ENCODE measurements around the gene ALPK1.
"Not testable (repeated sequence)": the region's sequence is repeated elsewhere in the genome, so short reads cannot be mapped to it uniquely, and the experiment has no call there.

ALPK1 gene

DNA sequence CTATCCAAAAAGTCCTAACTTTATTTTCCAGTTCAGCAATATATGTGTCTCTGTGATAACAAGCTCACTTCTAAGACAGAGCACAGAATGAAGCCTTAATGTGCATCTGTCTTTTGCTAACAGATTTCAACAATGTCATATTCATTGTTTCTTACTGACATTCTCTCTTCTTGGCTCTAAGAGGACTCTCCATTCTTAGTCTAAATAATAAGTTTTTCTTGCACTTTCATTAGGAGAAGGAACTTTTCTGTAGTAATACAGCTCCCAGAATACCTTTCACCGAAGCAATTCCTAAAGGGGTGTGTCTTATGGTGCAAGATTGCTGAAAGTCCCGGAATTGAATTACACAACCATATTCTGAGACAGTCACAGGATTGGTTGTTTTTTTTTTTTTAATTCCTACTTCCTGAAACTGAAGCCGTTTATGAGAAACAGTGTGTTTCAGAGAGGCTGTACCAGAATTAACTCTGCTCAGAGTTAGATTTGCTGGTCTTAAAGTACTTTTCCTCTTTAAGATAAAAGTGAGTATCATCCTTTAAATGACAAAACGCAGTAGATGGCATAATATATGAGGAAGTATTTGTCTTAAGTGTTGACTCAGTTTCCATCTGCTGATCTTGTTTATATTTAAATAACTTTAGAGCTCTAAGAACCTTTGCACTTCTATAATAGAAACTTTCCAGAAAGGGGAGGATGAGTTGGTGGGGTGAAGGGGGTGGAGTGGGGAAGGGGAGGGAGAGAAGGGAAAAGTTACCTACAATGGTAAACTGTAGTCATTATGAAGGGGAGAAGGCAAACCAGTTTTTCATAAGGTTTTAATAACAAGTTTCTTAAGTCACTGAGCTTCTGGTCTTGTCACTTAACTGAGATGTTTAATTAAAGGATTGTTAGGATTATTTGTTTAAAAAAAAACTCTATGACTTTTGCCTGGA is at the start of gene ALPK1:
Gene ALPK1 (plus strand): TSS at position 421 of the 932 bp plus-strand sequence.
- DNase-seq: no peak

DNA sequence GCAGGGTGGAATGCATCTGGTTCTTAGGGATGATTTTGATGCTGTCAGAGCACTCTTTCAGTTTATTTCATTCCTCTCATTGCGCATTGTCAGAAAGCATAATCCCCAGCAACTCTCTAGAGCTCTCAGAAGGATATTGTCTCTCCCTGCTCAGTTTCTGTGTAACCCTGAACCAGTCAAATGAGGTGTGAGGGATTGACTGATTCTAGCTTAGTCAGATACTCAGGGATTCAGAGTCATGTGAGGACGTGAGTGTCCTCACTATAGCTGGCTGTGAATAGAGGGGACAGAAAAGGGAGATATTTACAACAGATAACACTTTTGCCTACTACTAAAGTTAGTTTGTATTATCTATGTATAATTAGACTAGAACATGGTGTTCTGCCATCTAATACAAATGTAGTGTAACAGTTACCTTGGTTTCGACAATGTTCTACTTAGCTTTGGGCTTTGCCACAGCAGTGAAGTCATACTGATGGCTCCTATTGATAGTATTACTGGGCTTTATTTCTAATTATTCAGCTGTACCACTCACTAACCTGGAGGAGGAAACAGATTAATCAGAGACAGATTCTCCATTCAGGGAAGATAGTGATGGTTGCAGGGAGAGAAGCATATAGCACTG is 46.0 kb upstream of the ALPK1 start:
- no peak for DNase-seq

DNA sequence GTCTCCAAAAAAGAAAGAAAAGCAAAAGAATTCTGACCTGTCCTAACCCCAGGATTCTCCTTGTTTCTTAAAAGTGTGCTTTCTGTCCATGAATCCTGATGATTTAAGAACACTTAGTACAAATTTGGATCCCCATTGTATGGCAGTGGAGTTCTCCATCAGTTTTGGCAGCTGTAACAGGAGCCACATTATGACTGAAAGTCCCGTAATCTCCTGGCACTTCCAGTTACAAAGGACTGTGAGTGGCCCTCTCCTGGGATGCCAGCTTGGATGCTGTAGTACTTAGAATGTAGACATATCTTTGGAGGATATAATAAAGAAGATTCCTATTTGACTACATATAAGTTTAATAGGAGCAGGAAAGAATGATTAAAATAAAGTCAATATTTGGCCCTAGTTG is 44.9 kb upstream of the ALPK1 start:
- no peak for DNase-seq

DNA sequence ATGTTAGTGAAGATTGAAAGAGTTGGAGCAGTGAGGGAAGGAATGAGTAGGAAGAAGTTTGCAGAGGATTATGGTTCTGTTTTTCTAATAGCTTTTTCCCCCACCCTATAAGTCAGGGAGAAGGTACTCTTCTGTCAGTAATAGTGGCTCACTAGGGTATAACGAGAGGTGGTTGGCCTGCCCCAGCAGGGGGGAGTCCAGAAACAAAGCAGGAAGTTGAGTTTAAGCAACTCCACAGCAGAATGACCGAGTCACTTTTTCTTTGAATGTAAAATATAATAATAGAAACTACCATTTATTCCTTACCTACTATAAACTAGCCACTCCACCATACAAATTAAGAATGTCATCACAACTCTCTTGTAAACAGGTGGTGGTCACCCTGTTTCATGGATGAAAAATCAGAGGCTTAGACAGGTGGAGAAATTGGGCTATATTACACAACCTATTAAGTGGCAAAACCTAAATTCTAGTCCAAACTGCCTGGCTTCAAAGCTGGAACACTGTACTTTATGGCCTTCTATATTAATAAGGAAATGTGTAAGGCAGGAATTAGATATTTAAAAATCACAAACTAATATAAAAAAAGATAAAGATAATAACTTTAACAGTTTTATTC is 43.7 kb upstream of the ALPK1 start:
- DNase-seq: no peak

DNA sequence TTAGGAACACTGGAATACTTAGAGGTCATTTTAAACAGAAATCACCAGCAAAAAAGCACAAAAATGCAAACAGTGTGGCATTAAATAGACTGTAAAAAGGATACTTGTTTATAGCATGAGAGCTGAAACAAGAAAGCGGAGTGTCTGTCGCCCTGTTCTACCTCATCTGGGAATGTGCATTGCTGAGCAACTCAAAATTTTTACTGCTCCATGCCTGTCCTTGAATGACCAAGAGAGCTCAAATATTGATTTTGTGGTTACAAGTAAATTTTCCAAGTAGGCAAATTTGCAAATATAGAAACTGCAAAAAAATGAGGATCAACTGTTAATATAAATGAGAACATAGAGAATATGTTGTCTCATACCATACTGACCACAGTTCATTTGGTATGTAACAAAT is 40.1 kb upstream of the ALPK1 start:
- no peak for DNase-seq

DNA sequence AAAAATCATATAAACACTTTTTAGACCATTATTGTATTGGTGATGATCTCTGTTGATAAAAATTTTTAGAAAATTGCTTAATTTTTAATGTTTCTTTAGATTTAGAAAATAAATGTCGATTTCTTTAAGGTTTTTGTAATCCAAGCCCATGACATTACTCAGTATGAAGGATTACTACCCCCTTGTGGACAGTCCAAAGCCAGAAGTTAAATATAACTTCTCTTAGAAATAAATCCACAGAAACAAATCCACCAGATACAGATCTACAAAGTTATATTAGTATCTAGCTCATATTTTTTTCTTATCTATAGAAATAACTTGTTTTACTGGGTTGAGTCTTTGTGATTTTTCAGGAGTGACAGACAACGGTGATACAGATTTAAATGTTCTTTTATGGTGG is 30.3 kb upstream of the ALPK1 start:
- no peak for DNase-seq

DNA sequence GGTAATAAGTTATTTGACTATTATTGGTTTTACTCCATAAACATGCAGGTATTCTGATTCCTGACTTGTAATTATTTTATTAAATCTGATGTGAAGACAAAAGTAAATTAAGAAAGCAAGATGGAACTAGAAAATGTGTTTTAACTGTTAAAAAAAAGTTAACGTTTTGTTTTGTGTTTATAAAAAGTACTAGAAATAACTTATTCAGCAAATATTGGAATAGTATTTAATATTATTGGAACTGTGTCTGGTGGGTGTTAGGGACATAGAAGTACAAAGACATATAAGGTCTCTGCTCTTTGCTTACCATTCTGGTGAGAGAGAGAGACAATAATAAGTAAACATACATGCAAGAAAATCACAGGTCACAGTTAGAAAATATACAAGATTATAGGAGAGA is 27.1 kb upstream of the ALPK1 start:
- DNase-seq: no peak

DNA sequence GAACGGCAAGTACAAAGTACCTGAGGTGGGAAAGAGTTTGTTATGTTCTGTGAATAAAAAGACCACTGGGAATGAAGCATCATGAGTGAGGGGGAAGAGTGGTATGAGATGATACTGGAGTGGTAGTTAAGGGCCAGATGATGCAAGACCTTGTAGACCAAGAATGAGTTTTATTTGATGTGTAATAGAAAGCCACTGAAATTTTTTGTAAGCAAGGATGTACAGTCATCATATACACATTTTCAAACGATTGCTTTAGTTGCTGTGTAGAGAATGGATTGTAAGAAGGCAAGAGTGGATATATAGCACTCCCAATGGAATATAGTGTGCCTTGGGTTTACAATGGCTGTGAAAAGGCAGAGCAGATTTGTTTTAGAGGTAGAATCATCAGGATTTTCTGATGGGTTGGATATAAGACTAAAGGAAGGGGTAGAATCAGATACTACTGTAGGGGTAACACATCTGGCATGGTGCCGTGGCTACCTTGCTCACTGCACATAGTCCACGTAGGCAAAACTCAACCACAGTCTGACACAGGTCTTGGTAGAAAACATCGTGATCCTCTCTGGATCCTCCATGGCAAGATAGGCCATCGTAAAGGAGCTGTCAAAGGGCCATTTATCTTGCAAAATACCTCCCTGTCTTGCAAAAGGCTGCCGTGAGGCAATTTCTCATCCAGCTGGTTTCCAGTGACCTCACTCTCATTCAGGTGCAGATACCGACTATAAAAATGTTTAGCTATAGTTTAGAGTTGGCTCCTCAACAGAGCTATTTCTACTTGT is 26.3 kb upstream of the ALPK1 start:
- no peak for DNase-seq

DNA sequence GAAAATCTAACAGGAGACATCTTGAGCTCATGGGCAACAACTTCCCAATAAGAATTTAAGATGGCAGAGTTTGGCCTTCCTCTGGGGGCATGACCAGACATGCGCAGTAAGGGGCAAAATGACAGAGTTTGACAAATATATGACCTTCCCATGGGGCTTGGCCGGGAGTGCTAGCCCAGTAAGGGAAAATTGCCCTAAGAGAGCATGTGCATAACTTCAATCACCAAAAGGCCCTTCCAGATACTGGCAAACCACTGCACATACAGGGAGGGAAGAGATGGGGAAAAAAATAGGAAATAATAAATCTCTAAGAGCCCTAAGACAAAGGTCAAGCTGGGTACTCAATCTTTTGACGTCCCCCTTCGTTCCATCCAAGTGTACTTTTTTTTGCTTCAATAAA is 24.9 kb upstream of the ALPK1 start:
- no peak for DNase-seq

DNA sequence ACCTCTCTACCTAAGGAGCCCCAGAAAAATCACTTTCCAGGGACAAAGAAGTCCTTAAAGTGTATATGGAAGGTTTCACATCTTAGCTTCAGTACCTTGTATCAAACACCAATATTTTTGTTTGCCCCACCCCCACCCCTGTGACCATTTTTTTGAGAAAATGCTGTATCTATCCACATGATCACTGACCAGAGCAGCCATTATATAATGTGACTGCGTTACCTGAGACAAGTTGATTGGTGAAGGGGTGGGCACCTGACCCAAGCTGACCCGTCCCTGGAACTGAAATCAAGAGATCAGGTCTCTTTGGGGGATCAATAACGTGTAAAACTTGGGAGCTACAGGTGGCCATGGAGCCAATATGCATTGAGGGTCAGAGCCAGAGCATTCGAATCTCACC is 22.2 kb upstream of the ALPK1 start:
- no peak for DNase-seq

DNA sequence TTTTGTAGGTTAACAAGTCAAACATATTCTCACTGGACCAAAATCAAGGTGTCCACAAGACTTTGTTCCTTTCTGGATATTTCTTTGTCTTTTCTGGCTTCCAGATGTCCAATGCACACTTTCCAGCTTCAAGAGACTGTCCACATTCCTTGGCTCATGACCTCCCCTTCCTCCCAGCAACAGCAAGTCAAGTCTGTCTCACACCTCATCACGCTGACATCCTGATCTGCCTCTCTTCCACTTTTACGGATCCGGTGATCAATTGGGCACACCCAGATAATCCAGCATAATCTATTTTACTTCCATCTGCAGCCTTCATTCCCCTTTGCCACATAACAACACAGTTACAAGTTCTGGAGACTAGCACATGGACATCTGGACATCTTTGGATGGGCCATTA is 21.1 kb upstream of the ALPK1 start:
- DNase-seq: no peak

DNA sequence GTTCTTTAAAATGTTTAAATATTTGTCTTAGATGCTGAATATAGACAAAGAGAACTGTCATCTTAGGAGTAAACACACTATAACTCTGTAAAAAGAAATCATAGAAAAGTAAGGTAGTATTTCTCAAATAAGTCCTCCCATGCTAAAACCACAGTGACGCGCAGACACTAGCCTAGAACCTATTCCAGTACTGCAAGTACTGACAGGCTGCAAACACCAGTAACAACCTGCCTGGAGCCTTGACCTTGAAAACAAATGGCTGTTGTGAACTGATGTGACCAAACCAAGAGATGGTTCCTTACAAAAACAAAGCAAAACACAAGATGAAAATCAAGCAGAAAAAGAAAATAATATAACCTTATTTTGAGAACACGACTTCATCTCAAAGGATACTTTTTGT is 19.9 kb upstream of the ALPK1 start:
- DNase-seq: no peak

DNA sequence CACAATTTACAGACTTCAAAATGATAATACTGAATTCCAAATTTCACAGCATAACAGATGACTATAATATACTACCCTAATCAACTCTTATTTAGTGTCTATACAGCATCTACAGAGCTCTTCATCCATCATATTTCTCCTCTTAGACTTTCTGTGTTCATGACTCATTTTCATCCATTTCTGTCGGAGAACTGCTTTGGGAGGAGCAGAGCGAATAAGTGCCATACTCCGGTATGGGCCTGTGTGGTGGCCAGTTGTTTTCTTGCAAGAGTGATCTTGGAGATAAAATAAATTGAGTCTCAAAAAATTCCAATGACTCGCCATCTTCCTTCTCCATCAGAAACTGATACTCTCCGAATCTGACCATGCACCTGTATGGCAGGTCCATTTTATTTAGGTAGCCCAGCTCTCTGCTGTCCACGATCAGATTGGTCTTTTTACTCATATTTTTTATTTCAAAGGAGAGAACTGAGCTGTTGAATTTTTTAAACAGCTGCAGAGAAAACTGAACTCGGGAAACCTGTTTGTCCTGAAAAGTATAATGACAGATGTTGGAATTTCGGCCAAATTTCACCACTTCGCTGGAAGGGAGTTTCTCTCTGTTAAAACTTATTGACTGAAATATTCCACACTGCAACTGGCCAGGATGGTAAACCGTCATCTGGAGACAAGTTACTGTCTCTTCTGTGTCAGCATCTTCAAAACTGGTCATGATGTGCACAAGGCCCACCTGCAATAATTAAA is 19.3 kb upstream of the ALPK1 start:
- DNase-seq: no peak

DNA sequence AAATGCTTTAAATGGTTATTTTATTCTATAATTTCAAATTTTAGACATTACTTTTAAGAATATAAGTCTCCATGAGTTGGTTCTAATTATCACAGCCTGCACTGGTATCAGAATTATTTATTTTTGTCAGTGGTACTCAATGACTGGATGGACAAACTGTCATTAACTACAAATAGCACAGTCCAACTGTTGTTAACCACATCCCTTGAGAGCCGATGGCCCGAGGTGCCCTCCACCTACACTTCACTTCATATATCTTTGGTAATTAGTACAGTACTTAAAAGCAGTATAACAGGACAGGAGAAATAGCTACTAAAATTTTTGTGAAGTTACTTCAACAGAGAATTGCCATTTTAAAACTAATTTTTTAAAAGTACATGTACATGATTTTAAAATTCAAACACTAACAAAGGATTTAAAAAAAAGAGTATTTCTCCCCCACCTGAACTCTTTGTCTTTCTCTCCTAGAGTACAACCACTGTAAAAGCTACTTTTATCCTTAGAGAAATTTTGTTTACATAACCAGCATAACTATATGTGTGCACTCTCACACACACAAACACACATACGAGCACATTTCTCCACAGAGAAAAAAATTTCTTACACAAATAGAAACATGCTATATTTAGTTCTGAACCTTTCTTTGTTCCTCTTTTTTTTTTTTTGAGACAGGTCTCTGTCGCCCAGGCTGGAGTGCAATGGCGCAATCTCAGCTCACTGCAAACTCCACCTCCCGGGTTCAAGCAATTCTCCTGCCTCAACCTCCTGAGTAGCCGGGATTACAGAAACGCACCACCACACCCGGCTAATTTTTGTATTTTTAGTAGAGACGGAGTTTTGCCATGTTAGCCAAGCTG is 17.9 kb upstream of the ALPK1 start:
- DNase-seq: no peak

DNA sequence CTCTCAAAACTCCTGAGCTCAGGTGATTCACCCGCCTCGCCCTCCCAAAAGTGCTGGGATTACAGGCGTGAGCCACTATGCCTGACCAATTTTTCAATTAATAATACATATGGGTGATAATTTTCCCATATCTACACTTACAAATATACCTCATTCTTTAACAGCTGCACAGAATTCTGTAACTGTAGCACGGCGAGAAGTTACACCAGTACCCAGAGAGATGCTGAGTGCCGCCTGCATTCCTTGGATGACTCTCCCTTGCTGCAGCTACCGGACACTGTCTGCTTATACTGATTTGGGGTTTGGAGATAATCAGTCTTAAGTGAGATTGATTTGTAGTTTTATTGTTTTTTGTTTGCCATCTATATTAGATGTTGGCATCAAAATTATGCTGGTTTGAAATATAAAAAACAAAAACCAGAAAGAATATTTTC is 17.3 kb upstream of the ALPK1 start:
- DNase-seq: no peak

DNA sequence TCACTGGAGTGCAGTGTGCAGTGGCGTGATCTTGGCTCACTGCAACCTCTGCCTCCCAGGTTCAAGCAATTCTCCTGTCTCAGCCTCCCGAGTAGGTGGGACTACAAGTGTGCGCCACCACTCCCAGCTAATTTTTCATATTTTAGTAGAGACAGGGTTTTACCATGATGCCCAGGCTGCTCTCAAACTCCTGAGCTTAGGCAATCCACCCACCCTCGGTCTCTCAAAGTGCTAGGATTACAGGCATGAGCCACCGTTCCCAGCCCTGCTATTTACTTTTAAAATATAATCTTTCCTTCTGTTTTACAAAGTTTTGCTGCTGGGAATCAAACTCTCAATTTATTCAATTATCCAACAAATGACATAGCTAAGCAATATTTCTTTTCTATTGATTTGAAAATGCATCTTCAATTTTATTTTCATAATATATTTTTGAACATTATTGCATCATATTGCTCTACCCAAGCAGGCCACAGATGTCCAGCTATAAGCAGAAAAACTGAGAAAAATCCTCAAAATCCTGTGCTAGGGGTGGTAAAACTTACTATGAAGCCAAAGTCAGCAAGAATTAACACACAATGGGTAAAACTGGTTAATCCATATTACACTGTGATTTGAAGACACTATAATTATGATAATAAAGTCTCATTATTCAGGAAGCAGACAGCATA is 16.6 kb upstream of the ALPK1 start:
- no peak for DNase-seq

DNA sequence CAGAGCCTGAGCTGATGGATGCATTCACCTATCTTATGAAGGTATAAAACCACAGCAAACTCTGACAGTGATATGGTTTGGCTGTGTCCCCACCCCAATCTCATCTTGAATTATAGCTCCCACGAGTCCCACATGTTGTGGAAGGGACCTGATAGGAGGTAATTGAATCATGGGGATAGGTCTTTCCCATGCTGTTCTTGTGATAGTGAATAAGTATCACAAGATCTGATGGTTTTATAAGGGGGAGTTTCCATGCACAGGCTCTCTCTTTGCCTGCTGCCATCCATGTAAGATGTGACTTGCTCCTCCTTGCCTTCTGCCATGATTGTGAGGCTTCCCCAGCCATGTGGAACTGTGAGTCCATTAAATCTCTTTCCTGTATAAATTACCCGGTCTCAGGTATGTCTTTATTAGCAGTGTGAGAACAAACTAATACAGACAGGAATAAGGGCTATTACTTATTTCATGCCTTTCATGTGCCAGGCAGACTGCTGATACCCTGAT is 15.2 kb upstream of the ALPK1 start:
- not testable (repeated sequence) for DNase-seq

DNA sequence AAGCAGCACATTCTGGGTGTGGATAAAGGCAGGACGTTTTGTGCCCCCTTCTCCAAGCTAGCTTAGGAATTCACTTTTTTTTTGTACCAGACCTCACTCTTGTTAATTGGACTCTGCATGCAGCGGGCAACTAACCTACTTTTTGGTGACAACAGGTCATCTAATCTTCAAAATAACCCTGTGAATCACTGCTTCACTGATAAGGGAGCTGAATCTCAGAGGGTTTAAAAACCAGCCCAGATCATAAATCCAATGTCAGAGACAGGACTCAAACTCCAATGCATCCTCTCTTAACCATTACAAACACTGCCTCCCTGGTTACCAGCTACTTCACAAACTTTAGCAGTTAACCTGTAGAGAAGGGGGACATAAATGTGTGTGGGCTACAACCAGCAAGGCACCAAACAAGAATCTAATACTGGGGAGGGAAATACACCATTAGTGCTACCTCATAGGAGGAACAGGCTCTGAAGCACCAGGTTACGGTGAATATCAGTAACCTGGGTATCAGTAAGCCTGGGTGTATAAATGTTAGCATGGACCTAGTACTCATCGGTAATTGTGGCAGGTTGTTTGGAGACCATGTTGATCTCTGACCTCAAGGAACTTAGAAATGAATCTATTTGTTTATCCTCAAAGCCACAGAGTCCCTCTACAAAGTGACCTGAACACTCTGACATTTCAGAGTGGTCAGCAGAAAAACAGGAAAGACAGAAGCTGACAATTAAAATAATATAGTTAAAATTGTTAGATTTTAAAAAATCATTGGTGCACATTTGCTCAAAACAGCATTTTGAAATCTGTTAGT is 14.1 kb upstream of the ALPK1 start:
- no peak for DNase-seq

DNA sequence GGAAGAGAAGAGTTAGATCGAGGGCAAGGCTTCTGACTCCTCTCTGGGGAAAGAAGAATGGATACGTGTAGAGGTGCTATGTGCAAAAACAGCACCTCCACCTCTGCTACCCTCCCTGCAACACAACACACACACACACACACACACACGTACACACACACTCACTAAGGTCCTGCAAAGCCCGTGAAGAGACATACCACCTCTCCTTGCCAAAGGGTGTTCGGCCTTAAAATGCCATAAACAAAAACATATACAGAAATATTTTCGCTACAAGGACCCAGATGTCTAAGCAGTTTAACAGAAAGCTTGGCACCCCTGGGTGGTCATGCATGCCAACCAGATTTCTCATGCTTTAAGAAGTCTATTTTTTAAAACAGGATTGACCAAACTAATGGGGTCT is 13.0 kb upstream of the ALPK1 start:
- DNase-seq: no peak

Measured in activated naive CD4-positive, alpha-beta T cell (primary cell).